HepG2 (cell line): Measurements from ENCODE around the gene DDX1. TPM values are rescaled to one million over a fixed set of nuclear protein-coding genes. Genes with fewer than 3 reads are reported as not detected.

Experiments
- ADNP ChIP-seq: sonication (generic); formaldehyde crosslinking; IDR thresholded peaks from 2 replicates; pipeline ENCODE4 v1.4.0; 2020; ENCODE audit warnings: missing genetic modification reagents
- ARID3A ChIP-seq: IDR thresholded peaks from 2 replicates; pipeline ENCODE4 v1.6.1; 2012; ENCODE audit warnings: low read depth, low read length, improper control_type of control experiment
- FOXM1 ChIP-seq: sonication (generic); formaldehyde crosslinking; IDR thresholded peaks from 2 replicates; pipeline ENCODE4 v1.5.0; 2020; ENCODE audit warnings: missing genetic modification reagents
- GLI4 ChIP-seq: sonication (generic); formaldehyde crosslinking; IDR thresholded peaks from 2 replicates; pipeline ENCODE4 v1.5.1; 2020; ENCODE audit warnings: missing genetic modification reagents, mild to moderate bottlenecking, moderate library complexity, borderline replicate concordance
- KDM5A ChIP-seq: fragments of 200-600 bp; sonication (generic); IDR thresholded peaks from 2 replicates; pipeline ENCODE4 v1.7.0; 2018; ENCODE audit warnings: antibody characterized with exemption, mild to moderate bottlenecking, low read length, borderline replicate concordance
- LCORL ChIP-seq, 2 experiments: fragments of 450-650 bp in 1 of 2; sonication (generic) in 1 of 2; formaldehyde crosslinking in 1 of 2; IDR thresholded peaks; 2 replicates each; pipeline versions ENCODE4 v1.5.0 to v1.6.1; 2017 to 2020; ENCODE audit warnings: antibody characterized with exemption in 1 of 2, missing genetic modification reagents in 1 of 2
- MAX ChIP-seq: IDR thresholded peaks from 2 replicates; pipeline ENCODE4 v1.6.1; 2012; ENCODE audit warnings: inconsistent platforms
- MEIS2 ChIP-seq: sonication (generic); formaldehyde crosslinking; IDR thresholded peaks from 2 replicates; pipeline ENCODE4 v1.9.0; 2021; ENCODE audit warnings: mild to moderate bottlenecking, missing genetic modification reagents
- MTERF4 ChIP-seq: sonication (generic); formaldehyde crosslinking; IDR thresholded peaks from 2 replicates; pipeline ENCODE4 v1.8.0; 2023; ENCODE audit warnings: mild to moderate bottlenecking, missing genetic modification reagents
- MXI1 ChIP-seq: IDR thresholded peaks from 3 replicates; pipeline ENCODE4 v1.6.1; 2012; ENCODE audit warnings: low read depth, low read length, inconsistent platforms, borderline replicate concordance
- NKX3-1 ChIP-seq: sonication (generic); formaldehyde crosslinking; IDR thresholded peaks from 2 replicates; pipeline ENCODE4 v1.5.0; 2020; ENCODE audit warnings: missing genetic modification reagents
- PPARG ChIP-seq: conservative IDR thresholded peaks from 2 replicates; pipeline ENCODE4 v1.6.1; 2016; ENCODE audit warnings: missing biosample characterization, missing genetic modification reagents
- SOX13 ChIP-seq, 3 experiments: fragments of 450-650 bp in 1 of 3; sonication (generic) in 1 of 3; formaldehyde crosslinking in 1 of 3; IDR thresholded peaks in 2 of 3; conservative IDR thresholded peaks in 1 of 3; 2 replicates each; pipeline versions ENCODE4 v1.5.0 to v1.6.1; 2016 to 2020; ENCODE audit warnings: antibody characterized with exemption in 1 of 3, mild to moderate bottlenecking in 1 of 3, missing compliant biosample characterization in 1 of 3, missing genetic modification reagents in 1 of 3, moderate library complexity in 1 of 3
- THYN1 ChIP-seq: sonication (generic); formaldehyde crosslinking; IDR thresholded peaks from 2 replicates; pipeline ENCODE4 v1.8.1; 2023; ENCODE audit warnings: low read depth, mild to moderate bottlenecking, moderate library complexity, missing genetic modification reagents, borderline replicate concordance
- ZBTB42 ChIP-seq: sonication (generic); formaldehyde crosslinking; IDR thresholded peaks from 2 replicates; pipeline ENCODE4 v1.5.0; 2020; ENCODE audit warnings: mild to moderate bottlenecking, missing genetic modification reagents
- ZFP62 ChIP-seq: sonication (generic); formaldehyde crosslinking; IDR thresholded peaks from 2 replicates; pipeline ENCODE4 v1.4.0; 2020; ENCODE audit warnings: missing genetic modification reagents
- ZFP82 ChIP-seq: sonication (generic); formaldehyde crosslinking; IDR thresholded peaks from 2 replicates; pipeline ENCODE4 v1.5.1; 2020; ENCODE audit warnings: mild to moderate bottlenecking, missing genetic modification reagents, borderline replicate concordance
- ZNF431 ChIP-seq: sonication (generic); formaldehyde crosslinking; IDR thresholded peaks from 2 replicates; pipeline ENCODE4 v1.9.0; 2022; ENCODE audit warnings: missing genetic modification reagents, low read depth, mild to moderate bottlenecking, borderline replicate concordance
- ZNF512B ChIP-seq: sonication (generic); formaldehyde crosslinking; IDR thresholded peaks from 2 replicates; pipeline ENCODE4 v1.5.1; 2020; ENCODE audit warnings: missing genetic modification reagents, mild to moderate bottlenecking, borderline replicate concordance
- ZNF772 ChIP-seq: sonication (generic); formaldehyde crosslinking; IDR thresholded peaks from 2 replicates; pipeline ENCODE4 v1.5.0; 2020; ENCODE audit warnings: mild to moderate bottlenecking, missing genetic modification reagents
- ZNF775 ChIP-seq: sonication (generic); formaldehyde crosslinking; IDR thresholded peaks from 2 replicates; pipeline ENCODE4 v1.4.0; 2020; ENCODE audit warnings: missing genetic modification reagents, mild to moderate bottlenecking, moderate library complexity, borderline replicate concordance
- ZNF878 ChIP-seq: sonication (generic); formaldehyde crosslinking; IDR thresholded peaks from 2 replicates; pipeline ENCODE4 v1.8.1; 2023; ENCODE audit warnings: mild to moderate bottlenecking, missing genetic modification reagents, moderate library complexity
- polyA plus RNA-seq, 8 experiments: library from polyadenylated mRNA; depleted of rRNA in 3 of 8; stranded (reverse) in 7 of 8; unstranded in 1 of 8; fragments of >200 nt; fragmentation: Illumina TruSeq in 4 of 8; extraction: Trizol in 4 of 8; gene quantifications; 2 replicates each; pipeline versions ENCODE4 v1.2.1 to v1.2.3, GENCODE V29; 2011 to 2016; ENCODE audit warnings: low read depth in 4 of 8, missing spikeins in 1 of 8, mixed read lengths in 1 of 8; ENCODE audit not compliant: insufficient read depth in 1 of 8
- total RNA-seq, 5 experiments: library from RNA; depleted of rRNA; stranded (reverse); fragments of >200 nt; fragmentation: Illumina TruSeq; extraction: Trizol; gene quantifications; 2 replicates each; pipeline ENCODE4 v1.2.3, GENCODE V29; 2016; ENCODE audit warnings: low read depth in 1 of 5

DDX1 gene
- total and polyA plus RNA-seq, 2 of the 13 experiments (the other 11 are each of a cell fraction or from before 2014, with no cell fraction given): 81.6 to 130 TPM

GRCh38 chr2:15560988-15561573 lies 30.6 kb upstream of the DDX1 start, which contains the start of gene NBAS (continued):
- peak; percentile 96 for TF ChIP-seq KDM5A
- no peak for TF ChIP-seq ZNF772
- TF ChIP-seq GLI4 (CRISPR knock-in tag): 0 out of 2 replicates have a peak, but pooled peaks have one; percentile 30
- no peak for TF ChIP-seq THYN1 (CRISPR knock-in tag)
- TF ChIP-seq MXI1: 0 out of 3 replicates have a peak, but pooled peaks have one; percentile 35
- TF ChIP-seq NKX3-1: no peak; the same call in 1 of the 2 replicates
- no peak for TF ChIP-seq ZFP62 (CRISPR knock-in tag)
- TF ChIP-seq PPARG (CRISPR knock-in tag): 0 out of 2 replicates have a peak, but pooled peaks have one; percentile 25
- TF ChIP-seq ZNF431: no peak
- no peak for TF ChIP-seq LCORL (IDR thresholded peaks at IDR 0.05)
- TF ChIP-seq LCORL (CRISPR knock-in tag; IDR thresholded peaks at IDR 0.05): peak; percentile 75
- no peak for TF ChIP-seq ARID3A
- peak; percentile 68; the same call in 1 of the 2 replicates for TF ChIP-seq ZFP82
- TF ChIP-seq FOXM1 (CRISPR knock-in tag): no peak
- TF ChIP-seq SOX13 (IDR thresholded peaks at IDR 0.05): 0 out of 2 replicates have a peak, but pooled peaks have one; percentile 52
- TF ChIP-seq SOX13 (CRISPR knock-in tag; conservative IDR thresholded peaks at IDR 0.05 in 1 of 2, IDR thresholded peaks at IDR 0.05 in 1 of 2): peak in 1 of 2 experiments; percentile 72; a peak in 2 of 4 replicates
- TF ChIP-seq MAX: peak; percentile 72; the same call in 1 of the 2 replicates
- no peak for TF ChIP-seq ZNF512B
- TF ChIP-seq ZBTB42: no peak
- TF ChIP-seq MTERF4 (CRISPR knock-in tag): 0 out of 2 replicates have a peak, but pooled peaks have one; percentile 49
- TF ChIP-seq ZNF878 (CRISPR knock-in tag): peak; percentile 53; the same call in 1 of the 2 replicates
- no peak for TF ChIP-seq ADNP (CRISPR knock-in tag)
- no peak for TF ChIP-seq MEIS2 (CRISPR knock-in tag)
- no peak for TF ChIP-seq ZNF775
